ENCODE data around the gene ZFPL1.

The ZFPL1 gene

GRCh38 chr11:65100674-65101350 lies 16.8 kb downstream of the ZFPL1 start:
- no peak overlapping the region for H3K4me3 ChIP-seq (ENCODE audit: low read length)
- no peak for TF ChIP-seq CTCF (IDR thresholded peaks at IDR 0.05; ENCODE audit: insufficient read depth, low read depth, low read length, missing control alignments)
- no peak for DNase-seq (ENCODE audit: low read depth)

- no peak for DNase-seq (ENCODE audit: low read depth)
- no peak for TF ChIP-seq CTCF (IDR thresholded peaks at IDR 0.05; ENCODE audit: insufficient read depth, low read depth, low read length, missing control alignments)
- no peak overlapping the region for H3K4me3 ChIP-seq (ENCODE audit: low read length)
Observed at GRCh38 chr11:65102142-65103095, 18.4 kb downstream of the ZFPL1 start.

- no peak overlapping the region for H3K4me3 ChIP-seq (ENCODE audit: low read length)
- no peak for DNase-seq (ENCODE audit: low read depth)
- TF ChIP-seq CTCF (IDR thresholded peaks at IDR 0.05; ENCODE audit: insufficient read depth, low read depth, low read length, missing control alignments), result no peak
Observed at GRCh38 chr11:65103476-65103875, 19.5 kb downstream of the ZFPL1 start.

- DNase-seq (ENCODE audit: low read depth), result no peak
- no peak overlapping the region for H3K4me3 ChIP-seq (ENCODE audit: low read length)
- TF ChIP-seq CTCF (IDR thresholded peaks at IDR 0.05; ENCODE audit: insufficient read depth, low read depth, low read length, missing control alignments), result no peak
Observed at GRCh38 chr11:65104628-65105027, 20.6 kb downstream of the ZFPL1 start.

- TF ChIP-seq CTCF (IDR thresholded peaks at IDR 0.05; ENCODE audit: insufficient read depth, low read depth, low read length, missing control alignments), result no peak
- DNase-seq (ENCODE audit: low read depth), result no peak
- H3K4me3 ChIP-seq (ENCODE audit: low read length), result no peak overlapping the region
Observed at GRCh38 chr11:65107078-65107477, 23.1 kb downstream of the ZFPL1 start.

- DNase-seq (ENCODE audit: low read depth), result no peak
- no peak overlapping the region for H3K4me3 ChIP-seq (ENCODE audit: low read length)
- TF ChIP-seq CTCF (IDR thresholded peaks at IDR 0.05; ENCODE audit: insufficient read depth, low read depth, low read length, missing control alignments), result no peak
Observed at GRCh38 chr11:65107751-65108468, 23.9 kb downstream of the ZFPL1 start.
